GM19372 (cell line): Measurements from ENCODE around the gene LMO2.

Experiments
- ATAC-seq: cut with Tn5 transposase; IDR thresholded peaks from one replicate; pipeline ENCODE4 v1.9.1; 2021; ENCODE audit warnings: mild to moderate bottlenecking, low read depth, moderate library complexity; ENCODE audit not compliant: unreplicated experiment

The LMO2 gene

DNA sequence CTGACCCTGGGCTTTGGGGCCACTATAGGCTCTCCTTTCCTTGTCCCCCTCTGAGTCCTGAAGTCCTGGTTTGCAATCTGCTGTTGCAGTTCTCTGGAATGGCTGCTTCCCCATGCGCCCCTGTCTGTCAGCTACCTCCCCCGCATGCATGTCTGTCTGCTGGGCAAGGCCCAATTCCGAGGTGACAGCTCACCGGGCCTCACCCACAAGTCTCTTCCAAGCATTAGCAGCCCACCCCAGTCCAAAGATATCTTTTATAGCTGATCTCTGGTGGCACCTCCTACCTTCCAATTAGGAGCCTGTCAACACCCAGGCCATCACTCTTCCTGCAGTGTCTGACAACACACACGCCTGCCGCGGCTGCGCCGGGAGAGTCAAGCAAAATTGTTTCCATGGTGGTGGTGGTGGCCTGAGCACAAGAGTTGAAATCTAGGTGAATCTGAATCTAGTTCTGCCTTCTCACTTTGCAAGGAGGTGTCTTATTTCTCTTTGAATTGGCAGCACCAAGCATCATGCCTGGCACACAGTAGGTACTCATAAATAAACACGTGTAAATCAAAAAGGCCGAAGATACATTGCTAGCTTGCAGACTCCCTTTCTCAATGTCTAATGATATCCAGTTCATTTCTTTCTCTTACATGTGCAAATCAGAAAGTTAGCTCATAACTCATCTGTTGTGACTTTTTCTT lies 1.2 kb upstream of the LMO2 start:
- no peak for ATAC-seq

DNA sequence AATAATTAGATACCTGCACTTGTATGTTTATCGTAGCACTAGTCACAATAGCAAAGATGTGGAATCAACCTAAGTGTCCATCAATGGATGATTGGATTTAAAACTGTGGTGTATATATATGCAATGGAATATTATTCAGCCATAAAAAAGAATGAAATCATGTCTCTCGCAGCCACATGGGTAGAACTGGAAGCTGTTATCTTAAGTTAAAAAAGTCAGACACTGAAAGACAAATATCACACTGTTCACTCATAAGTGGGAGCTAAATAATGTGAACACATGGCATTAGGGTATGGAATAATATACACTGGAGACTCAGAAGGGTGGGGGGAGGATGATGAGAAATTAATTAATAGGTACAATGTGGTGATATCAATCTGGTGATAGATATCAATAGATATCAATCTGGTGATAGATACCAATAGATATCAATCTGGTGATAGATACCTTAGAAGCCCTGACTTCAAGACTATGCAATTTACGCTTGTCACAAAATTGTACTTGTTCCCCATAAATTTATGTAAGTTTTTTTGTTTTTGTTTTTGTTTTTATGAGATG lies 2.0 kb downstream of the LMO2 start:
- no peak for ATAC-seq

DNA sequence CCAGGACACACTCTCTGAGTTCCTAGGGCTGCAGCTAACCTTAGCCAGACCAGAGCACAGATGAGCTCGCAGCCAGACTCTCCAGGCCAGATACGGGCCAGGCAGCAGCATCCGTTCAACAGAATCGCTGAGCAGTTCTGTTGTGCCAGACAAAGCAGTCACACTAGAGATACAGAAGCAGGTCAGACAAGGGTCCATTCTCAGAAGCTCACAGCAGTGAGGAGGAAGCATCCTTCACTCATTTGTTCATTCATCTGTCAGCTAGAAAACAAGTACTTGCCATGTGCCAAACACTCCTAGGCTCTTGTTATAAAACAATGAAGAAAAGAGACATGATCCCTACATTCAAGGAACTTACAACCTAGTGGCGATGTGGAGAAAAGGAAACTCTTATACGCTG lies 2.6 kb downstream of the LMO2 start:
- no peak for ATAC-seq

- ATAC-seq = no peak
These were observed 4.0 kb downstream of the LMO2 start for GRCh38 chr11:33887886-33888285.

GRCh38 chr11:33885338-33886005 lies 6.4 kb downstream of the LMO2 start:
- ATAC-seq = no peak

GRCh38 chr11:33884601-33885000 lies 7.3 kb downstream of the LMO2 start:
- ATAC-seq = no peak

DNA sequence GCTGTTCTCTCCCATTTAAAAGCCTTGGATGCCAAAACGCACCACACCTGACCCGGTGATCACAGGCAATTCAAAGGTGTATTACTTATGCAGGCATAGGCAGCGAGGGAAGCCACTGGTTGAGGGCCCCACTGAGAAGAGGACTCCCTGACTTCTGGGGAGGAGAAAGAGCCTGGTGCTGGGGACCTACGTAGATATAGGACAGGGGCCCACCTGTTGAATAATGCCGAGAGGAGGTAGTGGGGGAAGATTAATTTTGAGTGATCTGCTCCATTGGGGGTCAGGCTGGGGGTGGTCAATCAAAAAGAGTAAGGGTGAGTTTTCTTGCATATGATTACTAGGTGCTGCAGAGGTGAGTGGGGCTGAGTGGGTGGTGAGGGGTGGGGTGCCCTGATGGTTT lies 7.8 kb downstream of the LMO2 start:
- ATAC-seq = no peak

DNA sequence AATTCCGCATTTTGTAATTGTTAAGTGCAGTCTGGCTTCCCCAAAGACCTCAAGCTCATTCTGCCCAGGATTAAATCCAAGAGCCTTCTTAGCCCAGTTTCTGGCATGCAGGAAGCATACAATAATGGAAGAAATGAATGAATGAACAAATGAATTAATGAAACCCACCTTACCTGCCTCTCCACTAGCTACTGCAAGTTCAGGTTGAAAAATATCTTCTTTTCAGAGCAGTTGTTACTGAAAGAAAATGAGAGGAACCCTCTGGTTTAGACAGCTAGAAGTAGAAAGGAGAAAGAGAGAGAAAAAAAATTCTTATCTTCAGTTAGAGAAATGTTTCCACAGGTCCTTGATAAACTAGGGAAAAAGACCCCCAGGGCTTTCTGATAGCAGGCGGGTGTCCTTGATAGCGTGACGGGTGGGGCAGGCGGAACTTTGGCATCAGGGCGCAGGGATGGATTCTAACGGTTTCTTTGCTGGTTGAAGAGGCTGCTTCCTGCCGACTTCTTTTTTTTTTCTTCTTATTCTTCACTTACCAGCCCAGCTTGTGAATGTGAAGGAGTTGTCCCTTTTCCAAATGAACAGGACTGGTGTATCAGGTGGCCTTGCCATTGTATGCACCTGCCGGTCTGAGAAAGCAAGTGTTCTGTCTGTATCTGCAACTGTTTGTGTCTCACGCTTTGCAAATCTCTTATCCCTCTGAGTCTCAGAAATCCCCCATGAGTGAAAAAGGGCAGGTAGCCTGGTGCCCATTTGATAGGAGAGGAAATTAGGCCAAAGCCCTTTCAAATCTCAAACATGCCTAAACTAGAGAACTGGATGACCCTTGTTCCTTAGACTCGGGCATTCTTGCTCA lies 10.0 kb downstream of the LMO2 start:
- ATAC-seq = no peak

DNA sequence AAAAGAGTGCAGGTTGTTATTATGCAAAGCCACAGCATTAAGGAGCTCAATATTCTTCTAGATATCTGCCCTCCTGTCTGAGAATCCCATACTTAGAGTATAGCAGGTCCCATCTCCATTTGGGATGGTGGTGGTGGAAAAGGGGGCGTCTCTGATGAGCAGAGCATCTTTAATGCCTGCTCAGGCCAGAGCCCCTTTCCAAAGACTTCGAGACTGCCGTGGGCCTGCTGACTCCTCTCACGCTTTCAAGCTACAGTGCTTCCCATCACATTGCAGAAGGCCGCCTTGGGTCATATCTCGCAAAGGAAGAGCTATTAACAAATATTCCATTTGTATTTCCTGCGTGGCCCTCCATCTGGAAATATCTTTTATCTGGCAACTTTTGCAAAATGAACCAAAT lies 10.9 kb downstream of the LMO2 start:
- no peak for ATAC-seq

DNA sequence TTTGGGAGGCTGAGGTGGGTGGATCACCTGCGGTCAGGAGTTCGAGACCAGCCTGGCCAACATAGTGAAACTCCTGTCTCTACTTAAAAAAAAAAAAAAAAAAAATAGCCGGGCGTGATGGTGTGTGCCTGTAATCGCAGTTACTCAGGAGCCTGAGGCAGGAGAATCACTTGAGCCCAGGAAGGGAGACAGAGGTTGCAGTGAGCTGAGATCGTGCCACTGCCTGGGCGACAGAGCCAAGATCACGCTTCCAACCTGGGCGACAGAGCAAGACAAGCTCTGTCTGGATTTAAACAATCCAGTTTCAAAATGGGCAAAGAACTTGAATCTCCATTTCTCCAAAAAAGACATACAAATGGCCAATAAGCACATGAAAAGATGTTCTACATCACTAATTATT lies 12.5 kb downstream of the LMO2 start:
- ATAC-seq = no peak

DNA sequence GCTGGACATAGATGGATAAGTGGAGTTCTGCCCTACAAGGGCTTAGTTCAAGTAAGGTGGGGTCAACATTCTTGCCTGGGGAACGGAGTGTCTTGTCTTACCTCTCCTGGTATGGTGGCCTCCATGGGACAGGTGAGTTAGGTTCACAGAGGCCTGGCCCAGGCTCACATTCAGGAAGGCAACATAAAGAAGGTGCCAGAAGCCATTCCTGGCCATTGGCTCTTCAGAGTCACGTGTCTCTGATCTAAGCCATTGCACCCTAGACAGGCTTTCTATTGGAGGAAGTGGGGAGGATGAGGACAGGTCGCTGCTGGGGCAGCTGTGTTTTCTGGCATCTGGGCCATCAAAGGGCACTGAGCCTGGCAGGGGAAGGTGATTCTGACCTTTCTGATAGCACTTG lies 14.8 kb downstream of the LMO2 start:
- ATAC-seq = no peak

- ATAC-seq = no peak
These were observed 16.1 kb downstream of the LMO2 start for GRCh38 chr11:33875621-33876294.

DNA sequence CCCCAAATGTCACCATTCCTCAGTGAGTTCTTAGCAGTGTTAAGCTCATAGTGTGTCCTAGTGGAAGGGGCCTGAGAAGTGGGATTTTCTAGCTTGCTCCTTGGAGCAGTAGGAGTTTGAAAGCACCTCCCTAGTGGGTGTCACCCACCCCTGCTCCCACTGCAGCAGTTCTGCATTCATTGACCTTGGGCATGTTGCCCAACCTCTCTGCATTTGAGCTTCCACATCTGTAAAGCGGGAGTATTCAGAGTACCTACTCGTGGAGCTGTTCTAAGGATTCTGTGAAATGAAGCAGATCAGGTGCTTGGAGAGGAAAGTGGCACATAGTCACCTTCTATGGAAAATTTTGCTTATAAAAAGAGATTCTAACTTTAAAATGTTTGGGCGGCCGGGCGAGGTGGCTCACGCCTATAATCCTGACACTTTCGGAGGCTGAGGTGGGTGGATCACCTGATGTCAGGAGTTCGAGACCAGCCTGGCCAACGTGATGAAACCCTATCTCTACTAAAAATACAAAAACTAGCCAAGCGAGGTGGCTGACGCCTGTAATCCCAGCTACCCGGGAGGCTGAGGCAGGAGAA lies 16.9 kb downstream of the LMO2 start:
- no peak for ATAC-seq

GRCh38 chr11:33874433-33874832 lies 17.4 kb downstream of the LMO2 start:
- ATAC-seq = no peak

DNA sequence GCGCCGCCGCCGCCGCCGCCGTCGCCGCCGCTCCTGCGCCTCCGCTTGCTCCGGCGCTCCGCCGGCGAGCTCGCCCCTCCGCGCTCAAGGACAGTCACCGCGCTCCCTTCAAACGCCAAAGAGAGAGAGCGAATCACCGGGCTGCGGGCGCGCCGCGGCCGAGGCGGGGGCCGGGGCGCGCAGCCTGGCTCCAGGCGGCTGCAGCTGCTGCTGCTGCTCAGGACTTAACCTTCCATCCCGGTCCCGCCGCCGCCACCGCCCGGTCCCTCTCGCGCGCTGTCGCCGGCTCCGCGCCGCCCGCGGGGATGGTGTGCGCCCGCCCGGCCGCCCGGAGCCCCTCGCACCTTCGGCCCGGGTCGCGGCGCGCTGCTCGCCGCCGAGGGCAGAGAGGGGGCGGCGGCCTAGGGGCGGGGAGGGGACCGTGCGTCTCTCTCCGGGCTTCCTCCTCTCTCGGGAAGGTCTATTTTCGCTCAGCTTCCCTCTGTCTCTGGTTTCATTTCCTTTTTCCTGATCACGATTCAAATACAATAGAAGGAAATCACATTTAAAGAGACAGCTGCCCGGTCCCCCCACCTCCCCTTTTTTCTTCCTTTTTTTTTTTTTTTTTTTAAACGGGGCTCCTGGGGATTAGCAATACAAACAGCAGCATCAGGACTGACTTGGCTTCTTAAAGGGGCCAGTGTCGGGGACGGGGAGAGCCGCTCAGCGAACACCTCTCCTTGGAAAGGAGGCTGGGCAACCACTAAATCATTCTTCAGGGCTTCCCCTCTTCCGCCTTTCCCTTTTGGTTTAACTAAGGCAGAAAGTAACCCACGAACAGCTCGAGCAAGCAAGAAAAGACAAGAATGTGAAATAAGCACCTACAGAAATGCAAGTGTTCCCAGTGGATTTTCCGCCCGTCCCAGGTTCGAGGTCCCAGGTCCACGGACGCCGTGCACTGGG lies 22.1 kb downstream of the LMO2 start:
- ATAC-seq = peak; percentile 54

- peak; percentile 3 for ATAC-seq
These were observed 23.0 kb downstream of the LMO2 start for GRCh38 chr11:33868647-33869461.

DNA sequence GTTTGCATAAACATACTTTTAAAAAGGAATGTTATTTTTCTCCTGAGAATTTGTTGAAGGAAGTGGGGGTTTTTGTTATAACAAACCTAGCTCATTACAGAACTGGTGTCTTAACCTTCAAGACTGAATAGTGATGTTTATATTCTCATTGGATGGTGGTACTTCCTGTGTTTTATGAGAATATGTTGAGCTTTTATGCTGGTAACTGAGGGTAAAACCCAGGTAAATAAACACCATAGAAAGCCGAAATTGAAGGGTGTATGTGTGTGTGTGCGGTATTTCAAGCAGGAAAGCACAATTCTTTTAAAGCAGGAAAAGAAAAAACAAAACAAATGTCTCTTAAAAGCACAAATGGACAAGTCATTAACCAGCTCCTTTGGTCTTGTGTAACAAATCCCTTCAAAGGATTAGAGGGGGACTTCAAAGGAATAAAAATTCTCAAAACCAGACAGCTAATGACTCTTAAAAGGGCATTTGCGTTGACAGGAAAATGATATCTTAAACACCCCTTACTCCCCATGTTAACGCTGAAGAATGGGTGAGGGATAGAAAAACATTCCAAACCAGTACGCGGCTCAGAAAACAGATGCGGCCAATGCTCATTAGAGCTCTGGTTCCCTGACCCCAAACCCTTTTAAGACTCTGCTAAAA lies 23.8 kb downstream of the LMO2 start:
- no peak for ATAC-seq

GRCh38 chr11:33867561-33867960 lies 24.3 kb downstream of the LMO2 start:
- ATAC-seq = no peak
